Uterus (tissue), 4 donors: ENCODE results near the gene PSMD2. TPM values are rescaled to one million over a fixed set of nuclear protein-coding genes. Genes with fewer than 3 reads are reported as not detected.
"Not testable (repeated sequence)": the region's sequence is repeated elsewhere in the genome, so short reads cannot be mapped to it uniquely, and the experiment has no call there.

Experiments used
- DNase-seq, 2 donors: peaks; one replicate each; pipeline ENCODE4 v3.0.0-alpha.2; 2019 to 2020
- H3K27ac ChIP-seq, 2 donors: fragments of 200-600 bp; sonication (generic); 1 replicate in 1 of 2; 2 replicates in 1 of 2; pipeline ENCODE4 v1.5.1; 2016 to 2018
- H3K27me3 ChIP-seq, 2 donors: fragments of 200-600 bp; sonication (generic); one replicate each; pipeline ENCODE4 v1.5.1; 2018 to 2019; ENCODE audit warnings: control low read depth in 1 of 2
- H3K36me3 ChIP-seq, 2 donors: fragments of 200-600 bp; sonication (generic); one replicate each; pipeline ENCODE4 v1.5.1; 2019; ENCODE audit warnings: control low read depth in 1 of 2
- H3K4me1 ChIP-seq, 2 donors: fragments of 200-600 bp; sonication (generic); one replicate each; pipeline ENCODE4 v1.5.1; 2018 to 2019; ENCODE audit warnings: control low read depth in 1 of 2
- H3K4me3 ChIP-seq, 2 donors: fragments of 200-600 bp; sonication (generic); 1 replicate in 1 of 2; 2 replicates in 1 of 2; pipeline ENCODE4 v1.5.1; 2018 to 2019; ENCODE audit warnings: mild to moderate bottlenecking in 1 of 2
- H3K9me3 ChIP-seq, 2 donors: fragments of 200-600 bp; sonication (generic); one replicate each; pipeline ENCODE4 v1.5.1; 2019; ENCODE audit warnings: control low read depth in 1 of 2
- POLR2A ChIP-seq, 2 donors: fragments of 450-650 bp; IDR thresholded peaks; one replicate each; pipeline ENCODE4 v1.6.1; 2016; ENCODE audit warnings: antibody characterized with exemption in 2 of 2, mild to moderate bottlenecking in 1 of 2, moderate library complexity in 1 of 2
- intact Hi-C: fragments of 100-400 bp; cut with DNase I; formaldehyde crosslinking; loops from one replicate; pipeline ENCODE4 v1.15.1; 2023; ENCODE audit warnings: low total_unique reads
- total RNA-seq, 4 donors: library from RNA; depleted of rRNA in 3 of 4; stranded (reverse); fragments of >200 nt in 3 of 4; gene quantifications; one replicate each; pipeline versions ENCODE4 v1.1.0 to v1.2.4, GENCODE V29; 2014 to 2023
- TF ChIP-seq, protein P1 (sequence below), 4 experiments: fragments of 200-600 bp in 2 of 4; fragments of 450-650 bp in 2 of 4; sonication (generic) in 2 of 4; IDR thresholded peaks; one replicate each; pipeline ENCODE4 v1.5.1; 2016 to 2019; ENCODE audit warnings: antibody characterized with exemption in 4 of 4, mild to moderate bottlenecking in 2 of 4, moderate library complexity in 1 of 4
- donor health status: DM: yes; HTN: yes; CAD: no.

The PSMD2 gene
- total RNA-seq, 4 donors from 2014 or later, result 117 to 275 (median 147) TPM

DNA sequence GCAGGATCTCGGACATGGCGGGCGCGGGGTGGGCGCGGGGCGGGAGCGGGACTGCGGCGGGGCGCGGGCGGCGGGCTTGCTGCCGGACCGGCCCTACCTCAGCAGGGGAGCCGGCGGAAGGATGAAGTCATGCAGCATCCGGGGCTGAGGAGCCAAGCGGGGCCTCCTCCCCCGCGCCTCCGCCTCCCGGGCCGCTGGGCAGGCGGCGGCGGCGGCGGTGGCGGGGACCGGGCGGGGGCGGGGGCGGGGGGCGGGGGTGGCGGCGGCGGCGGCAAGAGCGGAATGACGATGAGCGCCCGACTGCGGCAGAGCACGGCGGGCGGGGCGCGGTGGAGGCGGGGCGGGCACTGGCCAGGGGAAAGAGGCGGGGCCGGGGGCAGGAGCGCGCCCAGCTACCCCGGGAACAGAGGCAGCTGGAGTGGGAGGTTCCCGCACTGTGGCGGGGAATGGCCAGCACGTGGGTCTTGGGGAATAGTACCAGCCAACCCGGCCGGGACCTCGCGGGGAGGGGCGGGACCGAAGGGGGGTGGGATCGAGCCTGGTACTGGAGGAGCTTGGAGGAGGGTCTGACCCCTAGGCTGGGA lies 37.7 kb upstream of the PSMD2 start, which contains the start of gene CAMK2N2:
Gene CAMK2N2 (minus strand): TSS at position 284 of the 584 bp plus-strand sequence. CDS start 268 bp downstream, at position 16.
- H3K27me3 ChIP-seq, result peaks cover 27% of the 10 kb centered on the region in 2 donors
- no peak for DNase-seq
- intact Hi-C loops, result no loop called here

DNA sequence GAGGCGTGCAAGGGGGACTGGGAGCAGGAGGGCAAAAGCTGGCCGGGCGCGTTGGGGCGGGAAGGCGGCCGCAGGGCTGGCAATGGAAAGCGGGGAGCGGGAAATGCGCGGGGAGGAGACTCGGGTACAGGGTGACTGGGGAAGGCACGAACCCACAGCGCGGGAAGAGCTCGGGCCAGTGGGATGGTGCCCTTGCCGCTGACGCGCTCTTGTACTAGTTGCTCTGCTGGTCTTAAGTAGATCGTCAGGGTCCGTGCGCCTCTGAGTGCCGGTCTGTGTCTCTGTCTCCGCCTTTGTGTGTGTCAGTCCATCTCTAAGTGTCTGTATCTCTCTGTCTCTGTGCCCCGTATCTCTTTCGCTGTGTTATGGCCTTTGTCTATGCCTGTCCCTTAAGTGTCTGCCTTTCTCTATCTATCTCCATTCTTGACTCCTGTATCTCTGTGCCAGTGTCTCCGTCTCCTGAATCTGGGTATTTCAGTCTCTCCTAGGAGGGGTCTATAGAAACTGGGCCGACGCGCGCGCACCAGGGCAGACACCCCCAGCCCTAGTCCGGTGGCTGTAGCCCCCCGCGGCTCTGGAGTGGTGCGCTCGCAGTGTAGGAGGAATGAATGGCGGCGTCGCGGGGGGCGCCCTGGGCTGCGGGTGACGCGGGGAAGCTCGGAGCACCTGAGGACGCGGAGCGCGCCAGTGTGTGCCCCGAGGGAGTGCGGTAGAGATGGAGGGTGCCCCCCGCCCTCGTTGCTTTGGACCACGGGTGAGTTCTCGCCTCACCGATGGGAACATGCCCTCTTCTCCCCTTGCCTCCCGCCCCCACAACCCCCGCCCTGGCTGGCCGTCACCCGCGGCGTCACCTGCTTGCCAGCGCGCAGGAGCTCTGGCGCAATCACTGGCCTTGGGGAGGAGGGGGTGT lies 36.9 kb upstream of the PSMD2 start:
- TF ChIP-seq, protein P1, sequence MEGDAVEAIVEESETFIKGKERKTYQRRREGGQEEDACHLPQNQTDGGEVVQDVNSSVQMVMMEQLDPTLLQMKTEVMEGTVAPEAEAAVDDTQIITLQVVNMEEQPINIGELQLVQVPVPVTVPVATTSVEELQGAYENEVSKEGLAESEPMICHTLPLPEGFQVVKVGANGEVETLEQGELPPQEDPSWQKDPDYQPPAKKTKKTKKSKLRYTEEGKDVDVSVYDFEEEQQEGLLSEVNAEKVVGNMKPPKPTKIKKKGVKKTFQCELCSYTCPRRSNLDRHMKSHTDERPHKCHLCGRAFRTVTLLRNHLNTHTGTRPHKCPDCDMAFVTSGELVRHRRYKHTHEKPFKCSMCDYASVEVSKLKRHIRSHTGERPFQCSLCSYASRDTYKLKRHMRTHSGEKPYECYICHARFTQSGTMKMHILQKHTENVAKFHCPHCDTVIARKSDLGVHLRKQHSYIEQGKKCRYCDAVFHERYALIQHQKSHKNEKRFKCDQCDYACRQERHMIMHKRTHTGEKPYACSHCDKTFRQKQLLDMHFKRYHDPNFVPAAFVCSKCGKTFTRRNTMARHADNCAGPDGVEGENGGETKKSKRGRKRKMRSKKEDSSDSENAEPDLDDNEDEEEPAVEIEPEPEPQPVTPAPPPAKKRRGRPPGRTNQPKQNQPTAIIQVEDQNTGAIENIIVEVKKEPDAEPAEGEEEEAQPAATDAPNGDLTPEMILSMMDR (IDR thresholded peaks at IDR 0.05), result no peak
- no peak for TF ChIP-seq POLR2A (IDR thresholded peaks at IDR 0.05)
- intact Hi-C loops, result no loop called here
- H3K9me3 ChIP-seq, result no peaks in the 10 kb centered on the region
- H3K36me3 ChIP-seq, result no peaks in the 10 kb centered on the region
- no peak overlapping the region for H3K27ac ChIP-seq
- H3K4me3 ChIP-seq, result peak overlapping the region; percentile 20 to 24
- DNase-seq, result no peak
- peaks cover 27% of the 10 kb centered on the region in 2 donors for H3K27me3 ChIP-seq
- H3K4me1 ChIP-seq, result peaks cover 0 to 24% of the 10 kb centered on the region in 2 donors

More for the DNA sequence above, 37.7 kb upstream of the PSMD2 start, which contains the start of gene CAMK2N2:
- H3K36me3 ChIP-seq, result no peaks in the 10 kb centered on the region
- peak within 1 kb of the TSS; percentile 20 to 24 for H3K4me3 ChIP-seq
- no peaks in the 10 kb centered on the region for H3K9me3 ChIP-seq
- TF ChIP-seq, protein P1 (IDR thresholded peaks at IDR 0.05), result no peak
- TF ChIP-seq POLR2A (IDR thresholded peaks at IDR 0.05), result no peak
- H3K27ac ChIP-seq, result no peak within 1 kb of the TSS
- peaks cover 0 to 24% of the 10 kb centered on the region in 2 donors for H3K4me1 ChIP-seq

DNA sequence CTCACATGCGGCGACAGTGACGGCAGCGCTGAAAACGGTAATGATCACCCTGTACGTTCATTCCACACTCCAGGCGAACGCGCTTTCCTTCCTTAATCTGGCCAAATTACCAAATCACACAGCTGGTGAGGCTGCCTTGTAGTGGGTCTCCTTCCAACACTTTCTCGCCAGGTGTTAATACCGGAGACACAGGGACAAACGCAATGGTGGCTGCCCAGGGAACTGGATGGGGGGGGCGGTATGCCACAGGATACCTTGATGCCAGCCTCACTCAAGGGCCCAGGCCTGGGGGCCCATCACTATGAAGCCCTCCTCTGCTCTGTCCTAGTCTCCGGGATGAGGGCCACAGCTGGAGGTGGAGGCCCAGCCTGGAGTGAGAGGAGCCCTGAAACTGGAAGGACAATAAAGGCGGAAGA lies 36.3 kb upstream of the PSMD2 start:
- Histone ChIP-seq H3K4me1 (peaks cover 0 to 24% of the 10 kb centered on the region in 2 donors), H3K27me3 (peaks cover 27% of the 10 kb centered on the region in 2 donors), H3K27ac (no peak overlapping the region), H3K36me3 (no peaks in the 10 kb centered on the region), H3K9me3 (no peaks in the 10 kb centered on the region), H3K4me3 (no peak overlapping the region)
- no peak for TF ChIP-seq POLR2A (IDR thresholded peaks at IDR 0.05)
- TF ChIP-seq, protein P1 (IDR thresholded peaks at IDR 0.05), result no peak
- intact Hi-C loops, result loop anchor here (1.0 kb wide), 1 partner anchor 28 kb away; no protein-coding TSS in a partner anchor
- no peak for DNase-seq

DNA sequence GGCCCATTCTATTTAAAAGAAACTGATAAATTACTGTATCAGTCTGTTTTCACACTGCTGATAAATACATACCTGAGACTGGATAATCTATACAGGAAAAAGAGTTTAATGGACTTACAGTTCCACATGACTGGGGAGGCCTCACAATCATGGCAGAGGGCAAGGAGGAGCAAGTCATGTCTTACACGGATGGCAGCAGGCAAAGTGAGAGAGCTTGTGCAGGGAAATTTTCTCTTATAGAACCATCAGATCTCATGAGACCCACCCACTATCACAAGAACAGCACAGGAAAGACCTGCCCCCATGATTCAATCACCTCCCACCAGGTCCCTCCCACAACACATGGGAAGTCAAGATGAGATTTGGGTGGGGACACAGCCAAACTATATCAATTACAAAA lies 31.8 kb upstream of the PSMD2 start:
- H3K4me3 ChIP-seq, H3K27ac ChIP-seq, H3K9me3 ChIP-seq, intact Hi-C loops, DNase-seq, H3K4me1 ChIP-seq, H3K36me3 ChIP-seq: not testable (repeated sequence)
- peaks cover 9 to 22% of the 10 kb centered on the region in 2 donors for H3K27me3 ChIP-seq

DNA sequence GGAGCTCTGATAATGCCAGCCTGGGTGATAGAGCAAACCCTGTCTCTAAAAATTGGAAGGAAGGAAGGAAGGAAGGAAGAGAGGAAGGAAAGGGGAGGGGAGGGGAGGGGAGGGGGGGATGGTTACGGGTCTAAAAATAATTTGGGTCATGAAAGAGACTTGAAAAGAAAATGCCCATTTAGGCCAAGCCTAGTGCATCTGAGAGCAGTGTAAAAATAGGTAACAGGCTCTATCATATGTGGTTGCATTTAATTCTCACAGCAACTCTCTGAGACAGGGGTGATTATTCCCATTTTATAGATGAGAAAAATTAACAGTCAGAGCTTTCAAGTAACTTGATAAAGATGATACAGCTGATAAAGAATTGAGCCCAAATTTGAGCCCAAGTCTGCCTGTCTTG lies 26.8 kb upstream of the PSMD2 start:
- no peak for TF ChIP-seq POLR2A (IDR thresholded peaks at IDR 0.05)
- TF ChIP-seq, protein P1 (IDR thresholded peaks at IDR 0.05), result no peak
- no peak overlapping the region for H3K27ac ChIP-seq
- H3K9me3 ChIP-seq, result no peaks in the 10 kb centered on the region
- peaks cover 0 to 3% of the 10 kb centered on the region in 2 donors for H3K27me3 ChIP-seq
- intact Hi-C loops, result no loop called here
- no peaks in the 10 kb centered on the region for H3K36me3 ChIP-seq
- no peak overlapping the region for H3K4me3 ChIP-seq
- no peaks in the 10 kb centered on the region for H3K4me1 ChIP-seq
- DNase-seq, result no peak
